OCI-M1 (cell line): Measurements from ENCODE around the gene FBXO48.

ENCODE experiments used
- DNase-seq: peaks from one replicate; lab custom pipeline; 2025; lab: John Stamatoyannopoulos, UW

The FBXO48 gene

GRCh38 chr2:68435615-68436014 is 31.5 kb downstream of the FBXO48 start:
- no peak for DNase-seq

GRCh38 chr2:68434981-68435380 is 32.1 kb downstream of the FBXO48 start:
- DNase-seq = peak; percentile 81

- no peak for DNase-seq
Observed at GRCh38 chr2:68432696-68433658, 34.1 kb downstream of the FBXO48 start.

GRCh38 chr2:68431316-68431972 is 35.6 kb downstream of the FBXO48 start:
- no peak for DNase-seq

GRCh38 chr2:68429311-68429826 is 37.7 kb downstream of the FBXO48 start:
- DNase-seq = peak; percentile 60

- DNase-seq = no peak
Observed at GRCh38 chr2:68428746-68429145, 38.3 kb downstream of the FBXO48 start.

- no peak for DNase-seq
Observed at GRCh38 chr2:68428126-68428525, 39.0 kb downstream of the FBXO48 start.

- no peak for DNase-seq
Observed at GRCh38 chr2:68426848-68427579, 40.1 kb downstream of the FBXO48 start.

- no peak for DNase-seq
Observed at GRCh38 chr2:68426446-68426845, 40.6 kb downstream of the FBXO48 start.

- peak; percentile 50 for DNase-seq
Observed at GRCh38 chr2:68425503-68425902, 41.6 kb downstream of the FBXO48 start.

- DNase-seq = peak; percentile 90
Observed at GRCh38 chr2:68423966-68424650, 43.0 kb downstream of the FBXO48 start.

GRCh38 chr2:68420254-68420910 is 46.7 kb downstream of the FBXO48 start:
- DNase-seq = peak; percentile 92

GRCh38 chr2:68418855-68419254 is 48.2 kb downstream of the FBXO48 start:
- DNase-seq = no peak

- no peak for DNase-seq
Observed at GRCh38 chr2:68418419-68418818, 48.7 kb downstream of the FBXO48 start.

GRCh38 chr2:68417926-68418325 is 49.2 kb downstream of the FBXO48 start:
- peak; percentile 22 for DNase-seq

- no peak for DNase-seq
Observed at GRCh38 chr2:68416081-68416675, 50.9 kb downstream of the FBXO48 start.

GRCh38 chr2:68415521-68415920 is 51.6 kb downstream of the FBXO48 start:
- DNase-seq = peak; percentile 50

GRCh38 chr2:68414876-68415275 is 52.2 kb downstream of the FBXO48 start:
- DNase-seq = peak; percentile 91

- no peak for DNase-seq
Observed at GRCh38 chr2:68414452-68414851, 52.6 kb downstream of the FBXO48 start.

- no peak for DNase-seq
Observed at GRCh38 chr2:68413466-68413865, 53.6 kb downstream of the FBXO48 start.
